Measurements from ENCODE around the gene MERTK.
"Not testable (repeated sequence)": the region's sequence is repeated elsewhere in the genome, so short reads cannot be mapped to it uniquely, and the experiment has no call there.

MERTK gene

GRCh38 chr2:112018846-112019245 lies 120.4 kb downstream of the MERTK start:
- no peak for DNase-seq

GRCh38 chr2:112019569-112019982 lies 121.2 kb downstream of the MERTK start:
- no peak for DNase-seq

- peak; percentile 3 for DNase-seq
Measured at GRCh38 chr2:112020561-112020960, 122.2 kb downstream of the MERTK start.

GRCh38 chr2:112021290-112021689 lies 122.9 kb downstream of the MERTK start:
- DNase-seq: no peak

GRCh38 chr2:112021781-112022231 lies 123.4 kb downstream of the MERTK start:
- peak; percentile 15 for DNase-seq

GRCh38 chr2:112023707-112024106 lies 125.3 kb downstream of the MERTK start:
- DNase-seq: no peak

- no peak for DNase-seq
Measured at GRCh38 chr2:112024231-112024630, 125.8 kb downstream of the MERTK start.

GRCh38 chr2:112024896-112025491 lies 126.6 kb downstream of the MERTK start:
- no peak for DNase-seq

GRCh38 chr2:112026509-112026908 lies 128.1 kb downstream of the MERTK start:
- DNase-seq: peak; percentile 10

GRCh38 chr2:112027767-112028166 lies 129.4 kb downstream of the MERTK start:
- no peak for DNase-seq

GRCh38 chr2:112029164-112029563 lies 130.8 kb downstream of the MERTK start:
- no peak for DNase-seq

GRCh38 chr2:112031473-112032223 lies 133.2 kb downstream of the MERTK start:
- DNase-seq: peak; percentile 87

- peak; percentile 87 for DNase-seq
Measured at GRCh38 chr2:112032224-112032586, 133.8 kb downstream of the MERTK start.

GRCh38 chr2:112032689-112033465 lies 134.5 kb downstream of the MERTK start:
- peak; percentile 37 for DNase-seq

- no peak for DNase-seq
Measured at GRCh38 chr2:112033600-112033999, 135.2 kb downstream of the MERTK start.

- no peak for DNase-seq
Measured at GRCh38 chr2:112034924-112035323, 136.5 kb downstream of the MERTK start.

GRCh38 chr2:112035786-112036185 lies 137.4 kb downstream of the MERTK start:
- peak; percentile 10 for DNase-seq

GRCh38 chr2:112039556-112039955 lies 141.1 kb downstream of the MERTK start:
- DNase-seq: not testable (repeated sequence)

- not testable (repeated sequence) for DNase-seq
Measured at GRCh38 chr2:112040066-112040465, 141.7 kb downstream of the MERTK start.

GRCh38 chr2:112041460-112041859 lies 143.1 kb downstream of the MERTK start:
- not testable (repeated sequence) for DNase-seq

- DNase-seq: no peak
Measured at GRCh38 chr2:112045446-112046014, 147.1 kb downstream of the MERTK start.

- no peak for DNase-seq
Measured at GRCh38 chr2:112046231-112046630, 147.8 kb downstream of the MERTK start.

- DNase-seq: no peak
Measured at GRCh38 chr2:112047537-112048235, 149.3 kb downstream of the MERTK start.
